HG02763 (cell line): ENCODE measurements around the gene CNIH4.
"Not testable (repeated sequence)": the region's sequence is repeated elsewhere in the genome, so short reads cannot be mapped to it uniquely, and the experiment has no call there.

Source experiments
- ATAC-seq: cut with Tn5 transposase; IDR thresholded peaks from one replicate; pipeline ENCODE4 v1.9.1; 2021; ENCODE audit warnings: mild to moderate bottlenecking, moderate library complexity; ENCODE audit not compliant: unreplicated experiment

CNIH4 gene

DNA sequence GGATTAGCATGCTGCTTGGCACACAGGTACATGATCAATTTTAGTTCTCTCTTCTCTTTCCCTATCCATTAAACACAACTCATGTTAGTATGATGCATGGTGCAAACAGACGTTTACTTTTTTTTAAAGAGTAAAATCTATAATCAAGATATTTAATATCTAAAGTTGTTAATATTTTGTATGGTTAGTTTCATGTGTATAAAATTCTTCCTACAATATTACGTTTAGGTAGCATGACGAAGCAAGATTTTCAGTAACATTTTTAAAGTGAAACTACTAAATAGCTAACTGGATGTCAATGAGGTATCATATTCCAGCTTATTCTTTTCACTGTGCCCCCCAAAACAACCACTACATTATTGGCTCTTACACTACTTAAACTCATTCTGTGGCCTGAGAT lies 36.6 kb downstream of the CNIH4 start:
- ATAC-seq = no peak

DNA sequence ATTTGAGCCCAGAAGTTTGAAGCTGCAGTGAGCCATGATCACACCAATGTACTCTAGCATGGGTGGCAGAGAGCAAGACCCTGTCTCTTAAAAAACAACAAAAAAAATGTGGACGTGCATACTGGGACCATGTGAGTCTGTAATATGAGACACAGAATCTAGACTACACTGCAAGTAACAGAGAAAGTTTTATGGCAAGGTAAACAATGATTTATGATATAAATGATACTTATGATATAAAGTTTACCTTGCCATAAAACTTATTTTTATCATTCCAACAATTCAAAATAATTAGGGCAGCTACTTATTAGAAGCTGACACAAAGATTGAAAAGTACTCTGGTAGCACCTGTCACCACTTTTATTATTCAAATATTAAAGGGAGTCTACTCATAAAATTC lies 43.2 kb downstream of the CNIH4 start:
- ATAC-seq = no peak

GRCh38 chr1:224402472-224403036 lies 45.9 kb downstream of the CNIH4 start:
- no peak for ATAC-seq

- ATAC-seq = no peak
These were observed 48.4 kb downstream of the CNIH4 start for GRCh38 chr1:224404916-224405603.

GRCh38 chr1:224405604-224405970 lies 48.9 kb downstream of the CNIH4 start:
- no peak for ATAC-seq

DNA sequence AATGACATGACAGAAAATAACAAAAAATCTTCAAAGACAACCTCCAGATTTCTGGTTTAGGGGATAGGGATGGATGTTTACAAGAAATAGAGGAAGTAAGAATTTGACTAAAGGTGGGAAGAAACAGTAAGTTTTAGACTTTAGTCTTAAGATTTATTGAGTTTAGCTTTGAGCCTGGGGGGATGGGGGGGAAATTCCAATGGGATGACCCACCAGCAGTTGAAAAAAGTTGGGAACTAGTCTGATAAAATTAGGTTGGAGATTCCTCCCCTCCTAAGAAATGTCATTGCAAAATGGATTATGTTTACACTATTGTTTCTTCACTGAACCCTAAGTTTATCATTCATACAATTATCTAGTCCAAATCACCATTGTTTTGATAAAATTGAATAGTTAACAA lies 49.5 kb downstream of the CNIH4 start:
- no peak for ATAC-seq

- no peak for ATAC-seq
These were observed 51.1 kb downstream of the CNIH4 start for GRCh38 chr1:224407571-224408293.

- no peak for ATAC-seq
These were observed 51.6 kb downstream of the CNIH4 start for GRCh38 chr1:224408294-224408590.

DNA sequence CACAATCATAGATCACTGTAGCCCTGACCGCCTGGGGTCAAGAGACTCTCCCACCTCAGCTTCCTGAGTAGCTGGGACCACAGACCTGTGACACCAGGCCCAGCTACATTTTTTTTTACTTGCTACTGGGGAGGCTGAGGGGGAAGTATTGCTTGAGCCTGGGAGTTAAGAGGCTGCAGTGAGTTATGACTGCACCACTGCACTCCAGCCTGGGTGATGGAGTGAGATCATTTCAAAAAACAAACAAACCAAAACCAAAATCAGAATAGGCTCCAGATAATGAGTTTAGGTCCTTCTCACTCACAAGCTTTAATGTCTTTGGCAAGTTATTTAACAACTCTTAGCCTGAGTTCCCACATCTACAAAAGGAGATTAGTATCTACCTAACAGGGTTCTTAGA lies 55.1 kb downstream of the CNIH4 start:
- ATAC-seq = no peak

DNA sequence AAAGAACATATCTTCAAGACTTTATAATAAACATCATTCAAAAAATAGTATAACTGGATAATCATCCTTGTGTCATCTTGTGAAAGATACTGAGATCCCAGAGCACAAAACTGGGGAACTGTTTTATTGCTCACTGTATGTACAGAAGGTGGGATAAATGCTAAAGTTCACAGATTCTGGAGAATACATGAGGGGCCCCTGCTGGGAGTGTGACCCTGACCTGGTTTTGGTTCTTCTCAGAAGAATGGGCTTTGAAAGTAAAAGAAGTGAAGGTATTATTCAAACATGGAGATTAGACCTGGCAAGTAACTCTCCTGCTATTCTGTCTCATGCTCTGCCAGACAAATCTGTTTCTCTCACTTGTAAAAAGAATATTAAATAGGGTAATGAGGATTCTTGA lies 63.4 kb downstream of the CNIH4 start:
- ATAC-seq = no peak

GRCh38 chr1:224425279-224425884 lies 68.7 kb downstream of the CNIH4 start:
- no peak for ATAC-seq

DNA sequence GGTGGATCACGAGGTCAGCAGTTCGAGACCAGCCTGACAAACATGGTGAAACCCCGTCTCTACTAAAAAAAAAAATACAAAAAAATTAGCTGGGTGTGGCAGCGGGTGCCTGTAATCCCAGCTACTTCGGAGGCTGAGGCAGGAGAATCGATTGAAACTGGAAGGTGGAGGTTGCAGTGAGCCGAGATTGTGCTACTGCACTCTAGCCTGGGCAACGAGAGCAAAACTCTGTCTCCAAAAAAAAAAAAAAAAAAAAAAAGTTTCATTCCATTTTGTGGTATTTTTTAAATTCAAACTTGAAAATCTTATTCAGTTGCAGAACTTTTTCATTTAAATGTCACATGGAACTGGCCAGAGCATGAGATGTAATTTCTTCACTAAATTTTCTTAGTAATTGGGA lies 70.2 kb downstream of the CNIH4 start:
- ATAC-seq = not testable (repeated sequence)

- ATAC-seq = no peak
These were observed 70.7 kb downstream of the CNIH4 start for GRCh38 chr1:224427346-224427745.

DNA sequence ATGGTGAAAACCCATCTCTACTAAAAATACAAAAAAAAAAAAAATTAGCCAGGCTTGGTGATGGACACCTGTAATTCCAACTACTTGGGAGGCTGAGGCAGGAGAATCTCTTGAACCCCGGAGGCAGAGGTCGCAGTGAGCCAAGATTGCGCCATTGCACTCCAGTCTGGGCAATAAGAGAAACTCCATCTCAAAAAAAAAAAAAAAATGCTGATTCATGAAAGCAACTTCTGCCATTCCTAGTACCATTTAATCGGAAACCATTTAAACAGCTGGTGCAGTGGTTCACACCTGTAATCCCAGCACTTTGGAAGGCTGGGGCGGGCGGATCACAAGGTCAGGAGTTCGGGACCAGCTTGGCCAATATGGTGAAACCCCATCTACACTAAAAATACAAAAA lies 72.0 kb downstream of the CNIH4 start:
- ATAC-seq = not testable (repeated sequence)
